ENCODE measurements around the gene RNF114. TPM values are rescaled to one million over a fixed set of nuclear protein-coding genes. Genes with fewer than 3 reads are reported as not detected.

Gene RNF114
- total and polyA plus RNA-seq, 2 experiments from 2014 or later: 65.8 to 93.7 TPM

DNA sequence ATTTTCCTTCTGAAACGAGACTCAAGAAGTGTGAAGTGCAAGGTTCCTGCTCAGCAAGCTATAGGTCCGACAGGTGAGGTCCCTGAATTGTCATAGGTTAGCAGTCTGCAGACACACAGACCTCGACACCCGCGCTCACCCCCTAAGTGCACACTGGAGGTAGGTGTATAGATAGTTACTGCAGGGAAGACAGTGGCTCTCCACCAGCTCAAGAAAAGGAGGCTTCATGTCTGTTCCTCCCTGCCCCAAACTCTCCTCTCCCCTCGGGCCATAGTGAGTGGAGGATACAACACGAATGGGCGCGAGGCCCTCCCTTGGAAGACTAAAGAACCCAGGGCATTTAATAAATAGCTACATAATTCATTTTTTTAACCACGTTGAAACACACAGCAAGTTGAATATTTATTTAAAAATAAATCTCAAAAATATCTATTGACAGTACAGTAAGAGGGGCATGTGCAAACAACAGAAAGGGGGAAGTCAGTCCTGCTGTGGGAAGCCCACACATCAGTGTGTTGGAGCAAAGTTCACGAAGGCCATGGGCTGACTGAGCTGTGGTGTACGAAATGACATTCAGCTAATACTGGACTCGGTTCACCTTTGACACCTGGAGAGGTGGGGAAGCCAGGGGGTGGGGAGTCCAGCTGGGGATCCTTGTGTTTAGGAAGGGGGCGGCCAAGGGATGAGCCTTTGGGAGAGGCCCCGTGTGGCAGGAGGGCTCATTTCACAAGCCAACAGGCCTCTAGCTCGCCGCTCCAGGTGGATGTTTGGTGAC is 31.6 kb upstream of the RNF114 start:
- no peaks in the 10 kb centered on the region for H3K36me3 ChIP-seq (replicated peaks; ENCODE audit: insufficient read depth, low read depth)
- TF ChIP-seq, protein P1, sequence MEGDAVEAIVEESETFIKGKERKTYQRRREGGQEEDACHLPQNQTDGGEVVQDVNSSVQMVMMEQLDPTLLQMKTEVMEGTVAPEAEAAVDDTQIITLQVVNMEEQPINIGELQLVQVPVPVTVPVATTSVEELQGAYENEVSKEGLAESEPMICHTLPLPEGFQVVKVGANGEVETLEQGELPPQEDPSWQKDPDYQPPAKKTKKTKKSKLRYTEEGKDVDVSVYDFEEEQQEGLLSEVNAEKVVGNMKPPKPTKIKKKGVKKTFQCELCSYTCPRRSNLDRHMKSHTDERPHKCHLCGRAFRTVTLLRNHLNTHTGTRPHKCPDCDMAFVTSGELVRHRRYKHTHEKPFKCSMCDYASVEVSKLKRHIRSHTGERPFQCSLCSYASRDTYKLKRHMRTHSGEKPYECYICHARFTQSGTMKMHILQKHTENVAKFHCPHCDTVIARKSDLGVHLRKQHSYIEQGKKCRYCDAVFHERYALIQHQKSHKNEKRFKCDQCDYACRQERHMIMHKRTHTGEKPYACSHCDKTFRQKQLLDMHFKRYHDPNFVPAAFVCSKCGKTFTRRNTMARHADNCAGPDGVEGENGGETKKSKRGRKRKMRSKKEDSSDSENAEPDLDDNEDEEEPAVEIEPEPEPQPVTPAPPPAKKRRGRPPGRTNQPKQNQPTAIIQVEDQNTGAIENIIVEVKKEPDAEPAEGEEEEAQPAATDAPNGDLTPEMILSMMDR (IDR thresholded peaks at IDR 0.05; ENCODE audit: poor library complexity): no peak
- TF ChIP-seq EZH2phosphoT487 (IDR thresholded peaks at IDR 0.05; ENCODE audit: low read depth, severe bottlenecking, unreplicated experiment): no peak
- TF ChIP-seq EZH2 (IDR thresholded peaks at IDR 0.05; ENCODE audit: borderline replicate concordance): no peak
- H4K20me1 ChIP-seq (ENCODE audit: insufficient read depth, poor library complexity, severe bottlenecking): no peaks in the 10 kb centered on the region
- H3K4me3 ChIP-seq: no peak overlapping the region
- H3K9me3 ChIP-seq (ENCODE audit: low read depth): no peaks in the 10 kb centered on the region
- no peak overlapping the region for H3K27ac ChIP-seq
- no peak for DNase-seq (ENCODE audit: low spot score)
- no peaks in the 10 kb centered on the region for H3K9me2 ChIP-seq (replicated peaks; ENCODE audit: insufficient read depth)
- H3K79me2 ChIP-seq: peaks cover 17% of the 10 kb centered on the region
- H3K4me2 ChIP-seq: no peak overlapping the region
- peaks cover 2% of the 10 kb centered on the region for H3K4me1 ChIP-seq (ENCODE audit: insufficient read depth)
- WGBS (ENCODE audit: low lambda C conversion rate, missing lambda C conversion rate): 92% methylated on average over 16 of the region's 17 CpGs
- H3K27me3 ChIP-seq: no peaks in the 10 kb centered on the region
- H2AFZ ChIP-seq: no peak overlapping the region

GRCh38 chr20:49905415-49906091 is 30.6 kb upstream of the RNF114 start:
- no peaks in the 10 kb centered on the region for H3K27me3 ChIP-seq
- H2AFZ ChIP-seq: no peak overlapping the region
- H3K9me3 ChIP-seq (ENCODE audit: low read depth): no peaks in the 10 kb centered on the region
- no peak for DNase-seq (ENCODE audit: low spot score)
- WGBS (ENCODE audit: low lambda C conversion rate, missing lambda C conversion rate): 95% methylated on average over 29 of the region's 29 CpGs
- no peaks in the 10 kb centered on the region for H3K9me2 ChIP-seq (replicated peaks; ENCODE audit: insufficient read depth)
- TF ChIP-seq EZH2phosphoT487 (IDR thresholded peaks at IDR 0.05; ENCODE audit: low read depth, severe bottlenecking, unreplicated experiment): no peak
- no peak for TF ChIP-seq EZH2 (IDR thresholded peaks at IDR 0.05; ENCODE audit: borderline replicate concordance)
- TF ChIP-seq, protein P1 (IDR thresholded peaks at IDR 0.05; ENCODE audit: poor library complexity): no peak
- no peak overlapping the region for H3K27ac ChIP-seq
- peaks cover 23% of the 10 kb centered on the region for H3K79me2 ChIP-seq
- no peak overlapping the region for H3K4me3 ChIP-seq
- H4K20me1 ChIP-seq (ENCODE audit: insufficient read depth, poor library complexity, severe bottlenecking): no peaks in the 10 kb centered on the region
- no peaks in the 10 kb centered on the region for H3K36me3 ChIP-seq (replicated peaks; ENCODE audit: insufficient read depth, low read depth)
- H3K4me2 ChIP-seq: no peak overlapping the region
- peaks cover 7% of the 10 kb centered on the region for H3K4me1 ChIP-seq (ENCODE audit: insufficient read depth)

DNA sequence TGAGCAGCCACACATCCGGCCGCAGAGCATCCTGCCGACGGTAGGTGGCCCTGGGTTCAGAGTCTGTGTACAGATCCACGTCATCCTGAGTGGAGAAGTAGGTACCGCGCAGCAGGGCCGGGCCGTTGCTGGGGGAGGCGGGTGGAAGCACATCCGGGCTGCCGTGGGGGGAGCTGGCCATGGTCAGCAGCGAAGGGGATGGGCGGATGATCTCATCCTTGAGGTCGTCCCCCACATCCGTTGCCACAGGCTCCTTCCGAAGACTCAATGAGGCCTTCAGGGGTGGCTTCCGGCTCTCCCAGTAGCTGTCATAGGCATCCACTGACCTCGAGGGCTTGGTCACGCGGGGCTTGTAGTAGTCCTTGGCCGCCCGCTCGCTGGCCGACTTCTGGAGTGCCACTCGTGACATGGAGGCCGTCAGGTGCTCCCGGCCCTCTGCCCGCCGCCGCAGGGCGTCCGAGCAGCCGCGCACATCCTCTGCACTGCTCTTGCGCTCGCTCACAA is 30.0 kb upstream of the RNF114 start:
- Histone ChIP-seq H3K4me1 (ENCODE audit: insufficient read depth) (peaks cover 5% of the 10 kb centered on the region), H3K27ac (no peak overlapping the region), H3K4me2 (no peak overlapping the region), H3K79me2 (peaks cover 29% of the 10 kb centered on the region), H2AFZ (no peak overlapping the region), H3K27me3 (no peaks in the 10 kb centered on the region), H3K9me2 (replicated peaks; ENCODE audit: insufficient read depth) (no peaks in the 10 kb centered on the region), H3K36me3 (replicated peaks; ENCODE audit: insufficient read depth, low read depth) (no peaks in the 10 kb centered on the region), H3K9me3 (ENCODE audit: low read depth) (no peaks in the 10 kb centered on the region), H3K4me3 (no peak overlapping the region), H4K20me1 (ENCODE audit: insufficient read depth, poor library complexity, severe bottlenecking) (no peaks in the 10 kb centered on the region)
- TF ChIP-seq EZH2phosphoT487 (IDR thresholded peaks at IDR 0.05; ENCODE audit: low read depth, severe bottlenecking, unreplicated experiment) (no peak), EZH2 (IDR thresholded peaks at IDR 0.05; ENCODE audit: borderline replicate concordance) (no peak)
- TF ChIP-seq, protein P1 (IDR thresholded peaks at IDR 0.05; ENCODE audit: poor library complexity): no peak
- 96% methylated on average over 36 of the region's 37 CpGs for WGBS (ENCODE audit: low lambda C conversion rate, missing lambda C conversion rate)
- no peak for DNase-seq (ENCODE audit: low spot score)
